Right lobe of liver (tissue), 4 donors: Measurements from ENCODE around the gene B3GALT4.

ENCODE experiments used
- CTCF ChIP-seq, 4 donors: fragments of 200-600 bp in 3 of 4; fragments of 450-650 bp in 1 of 4; IDR thresholded peaks; one replicate each; pipeline versions ENCODE4 v1.5.1 to v1.8.0; 2016 to 2022; ENCODE audit warnings: antibody characterized with exemption in 4 of 4, mild to moderate bottlenecking in 2 of 4
- POLR2A ChIP-seq: fragments of 450-650 bp; IDR thresholded peaks from one replicate; pipeline ENCODE4 v1.6.1; 2017; ENCODE audit warnings: antibody characterized with exemption, mild to moderate bottlenecking
- donor health status: DM: no; HTN: no; CAD: no.
- donor health status: DM: no; HTN: no; CAD: no.
- donor health status: DM: no; HTN: yes; CAD: no.

GRCh38 chr6:33321227-33321626 lies 44.3 kb downstream of the B3GALT4 start:
- no peak for TF ChIP-seq CTCF (IDR thresholded peaks at IDR 0.05)
- TF ChIP-seq POLR2A: no peak
